HUES6 (cell line): Measurements from ENCODE around the gene LARP4B.

Source experiments
- H3K27ac ChIP-seq: 2 replicates; pipeline ENCODE4 v1.7.0; 2013; ENCODE audit warnings: low read depth, mild to moderate bottlenecking, low read length, inconsistent platforms
- H3K27me3 ChIP-seq: 2 replicates; pipeline ENCODE4 v1.6.1; 2013; ENCODE audit warnings: low read length; ENCODE audit not compliant: control insufficient read depth, insufficient read depth
- H3K36me3 ChIP-seq: 2 replicates; pipeline ENCODE4 v1.6.1; 2013; ENCODE audit warnings: low read length; ENCODE audit not compliant: control insufficient read depth, insufficient read depth
- H3K4me1 ChIP-seq: 2 replicates; pipeline ENCODE4 v1.6.1; 2013; ENCODE audit warnings: low read length; ENCODE audit not compliant: control insufficient read depth, insufficient read depth
- H3K4me3 ChIP-seq: 2 replicates; pipeline ENCODE4 v1.5.1; 2013; ENCODE audit warnings: low read depth, low read length
- H3K9ac ChIP-seq: one replicate; pipeline ENCODE4 v1.6.1; 2013; ENCODE audit warnings: mild to moderate bottlenecking, low read length
- H3K9me3 ChIP-seq: 2 replicates; pipeline ENCODE4 v1.6.1; 2013; ENCODE audit warnings: low read depth, low read length; ENCODE audit not compliant: control insufficient read depth, insufficient read depth

Gene LARP4B

GRCh38 chr10:807958-808353 is 123.5 kb downstream of the LARP4B start:
- Histone ChIP-seq H3K27ac (no peak overlapping the region), H3K4me3 (no peak overlapping the region), H3K9me3 (no peaks in the 10 kb centered on the region), H3K36me3 (peaks cover 59% of the 10 kb centered on the region), H3K9ac (no peak overlapping the region), H3K4me1 (no peaks in the 10 kb centered on the region), H3K27me3 (no peaks in the 10 kb centered on the region)

- Histone ChIP-seq H3K27me3 (no peaks in the 10 kb centered on the region), H3K4me3 (no peak overlapping the region), H3K27ac (no peak overlapping the region), H3K9me3 (no peaks in the 10 kb centered on the region), H3K4me1 (no peaks in the 10 kb centered on the region), H3K36me3 (peaks cover 53% of the 10 kb centered on the region), H3K9ac (no peak overlapping the region)
These were observed 124.1 kb downstream of the LARP4B start for GRCh38 chr10:807163-807957.

GRCh38 chr10:806451-807162 is 124.9 kb downstream of the LARP4B start:
- Histone ChIP-seq H3K27me3 (no peaks in the 10 kb centered on the region), H3K4me3 (no peak overlapping the region), H3K4me1 (no peaks in the 10 kb centered on the region), H3K27ac (no peak overlapping the region), H3K36me3 (peaks cover 46% of the 10 kb centered on the region), H3K9me3 (no peaks in the 10 kb centered on the region), H3K9ac (no peak overlapping the region)

DNA sequence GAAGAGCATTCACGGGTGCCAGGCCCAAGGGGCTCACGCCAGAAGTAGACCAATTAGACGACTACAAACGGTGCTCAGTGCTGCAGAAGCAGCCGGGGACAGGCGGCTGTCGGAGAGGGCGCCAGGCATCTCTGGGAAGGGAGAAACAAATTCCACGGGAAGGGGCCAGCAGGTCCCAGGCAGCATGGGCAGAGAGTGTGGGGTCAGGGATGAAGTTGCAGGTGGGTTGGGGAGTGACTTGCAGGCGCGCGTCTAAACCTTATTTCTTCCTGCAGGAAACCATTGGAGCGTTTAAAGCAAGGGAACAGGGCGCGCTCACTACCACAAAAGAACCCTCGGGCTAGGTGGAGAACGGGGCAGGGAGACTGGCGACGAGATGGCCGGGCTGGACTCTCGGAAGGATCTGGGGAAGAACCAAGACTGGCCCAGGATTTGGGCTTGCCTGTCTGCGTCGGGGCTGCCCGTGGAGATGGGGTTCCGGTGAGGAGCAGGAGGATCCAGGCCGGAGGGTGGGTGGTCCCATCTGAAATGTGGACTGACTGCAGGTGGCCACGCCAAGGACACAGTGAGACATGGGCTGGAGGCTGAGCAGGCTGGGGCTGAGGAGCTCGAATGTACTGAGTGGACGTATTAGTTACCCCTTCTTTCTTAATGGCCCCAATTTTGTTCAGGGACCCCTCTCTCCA is 125.7 kb downstream of the LARP4B start:
- Histone ChIP-seq H3K4me1 (no peaks in the 10 kb centered on the region), H3K27ac (no peak overlapping the region), H3K4me3 (no peak overlapping the region)

GRCh38 chr10:804787-805619 is 126.5 kb downstream of the LARP4B start:
- Histone ChIP-seq H3K27ac (no peak overlapping the region), H3K36me3 (peaks cover 36% of the 10 kb centered on the region), H3K4me3 (no peak overlapping the region), H3K9me3 (no peaks in the 10 kb centered on the region), H3K4me1 (no peaks in the 10 kb centered on the region), H3K27me3 (no peaks in the 10 kb centered on the region), H3K9ac (no peak overlapping the region)

More for the DNA sequence above, 125.7 kb downstream of the LARP4B start:
- Histone ChIP-seq H3K36me3 (peaks cover 41% of the 10 kb centered on the region), H3K27me3 (no peaks in the 10 kb centered on the region), H3K9me3 (no peaks in the 10 kb centered on the region), H3K9ac (no peak overlapping the region)

- no peak overlapping the region for H3K9ac ChIP-seq
- H3K9me3 ChIP-seq: no peaks in the 10 kb centered on the region
- H3K4me3 ChIP-seq: no peak overlapping the region
- H3K4me1 ChIP-seq: no peaks in the 10 kb centered on the region
- H3K27me3 ChIP-seq: no peaks in the 10 kb centered on the region
- H3K27ac ChIP-seq: no peak overlapping the region
- H3K36me3 ChIP-seq: peaks cover 30% of the 10 kb centered on the region
These were observed 127.2 kb downstream of the LARP4B start for GRCh38 chr10:804191-804781.

DNA sequence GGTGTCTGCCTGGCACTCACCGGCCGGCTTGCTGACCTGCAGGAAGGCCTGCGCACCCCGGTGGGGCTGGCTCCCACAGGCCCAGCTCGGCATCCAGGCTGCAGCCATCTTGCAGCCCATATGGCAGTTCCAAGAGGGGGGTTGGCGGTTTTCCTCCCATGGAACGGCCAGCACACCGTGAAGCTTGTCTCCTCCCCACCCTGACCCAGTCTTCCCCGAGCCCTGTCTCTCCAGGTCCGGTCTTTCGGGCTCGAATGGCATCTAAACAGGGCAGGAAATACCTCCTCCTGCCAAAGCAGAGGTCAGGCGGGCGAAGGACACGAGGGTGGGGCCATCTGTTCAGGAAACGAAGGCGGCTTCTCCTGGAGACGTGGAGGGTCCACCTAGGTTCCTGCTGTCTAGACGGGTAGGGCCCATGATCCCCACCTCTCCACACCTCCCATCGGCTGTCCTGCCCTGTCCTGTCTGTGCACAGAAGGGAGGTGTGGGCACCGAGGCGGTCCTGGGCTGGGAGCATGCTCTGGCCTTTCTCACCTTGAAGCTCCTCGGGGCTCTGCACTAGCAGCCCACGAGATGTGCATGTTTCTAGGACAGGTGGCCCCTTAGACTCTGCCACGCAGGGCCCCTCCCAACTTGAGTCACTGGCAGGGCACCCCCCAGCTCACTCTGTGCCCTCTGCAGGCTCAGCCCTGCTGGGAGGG is 128.3 kb downstream of the LARP4B start:
- no peak overlapping the region for H3K27ac ChIP-seq
- no peaks in the 10 kb centered on the region for H3K4me1 ChIP-seq
- H3K36me3 ChIP-seq: peaks cover 21% of the 10 kb centered on the region
- no peak overlapping the region for H3K4me3 ChIP-seq
- H3K9me3 ChIP-seq: peaks cover 4% of the 10 kb centered on the region; the same call in 1 of the 2 replicates
- no peaks in the 10 kb centered on the region for H3K27me3 ChIP-seq
- no peak overlapping the region for H3K9ac ChIP-seq

- Histone ChIP-seq H3K4me3 (no peak overlapping the region), H3K27ac (no peak overlapping the region), H3K9me3 (peaks cover 10% of the 10 kb centered on the region; the same call in 1 of the 2 replicates), H3K4me1 (no peaks in the 10 kb centered on the region), H3K27me3 (no peaks in the 10 kb centered on the region), H3K36me3 (peaks cover 14% of the 10 kb centered on the region), H3K9ac (no peak overlapping the region)
These were observed 129.0 kb downstream of the LARP4B start for GRCh38 chr10:802506-802905.

DNA sequence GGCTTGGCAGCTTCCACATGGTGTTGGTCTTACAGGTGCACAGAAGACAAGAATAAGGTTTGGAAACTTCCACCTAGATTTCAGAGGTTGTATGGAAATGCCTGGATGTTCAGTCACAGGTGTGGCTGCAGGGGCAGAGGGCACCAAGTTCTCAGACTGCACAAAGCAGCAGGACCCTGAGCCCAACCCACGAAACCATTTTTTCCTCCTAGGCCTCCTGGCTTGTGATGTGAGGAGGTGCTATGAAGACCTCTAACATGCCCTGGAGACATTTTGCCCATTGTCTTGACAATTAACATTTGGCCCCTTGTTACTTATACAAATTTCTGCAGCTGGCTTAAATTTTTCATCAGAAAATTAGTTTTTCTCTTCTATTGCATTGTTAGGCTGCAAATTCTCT is 134.3 kb downstream of the LARP4B start:
- Histone ChIP-seq H3K9ac (no peak overlapping the region), H3K4me1 (no peaks in the 10 kb centered on the region), H3K27me3 (no peaks in the 10 kb centered on the region), H3K4me3 (no peak overlapping the region), H3K27ac (no peak overlapping the region), H3K36me3 (no peaks in the 10 kb centered on the region), H3K9me3 (peaks cover 25% of the 10 kb centered on the region)

DNA sequence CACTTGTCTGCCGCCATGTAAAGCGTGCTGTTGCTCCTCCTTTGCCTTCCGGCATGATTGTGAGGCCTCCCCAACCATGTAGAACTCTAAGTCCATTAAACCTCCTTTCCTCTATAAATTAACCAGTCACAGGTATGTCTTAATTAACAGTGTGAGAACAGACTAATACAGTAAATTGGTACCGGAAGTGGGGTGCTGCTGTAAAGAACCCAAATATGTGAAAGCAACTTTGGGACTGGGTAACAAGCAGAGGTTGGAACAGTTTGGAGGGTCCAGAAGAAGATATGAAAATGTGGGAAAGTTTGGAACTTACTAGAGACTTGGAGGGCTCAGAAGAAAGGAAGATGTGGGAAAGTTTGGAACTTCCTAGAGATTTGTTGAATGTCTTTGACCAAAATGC is 135.3 kb downstream of the LARP4B start:
- H3K27ac ChIP-seq: no peak overlapping the region
- no peak overlapping the region for H3K4me3 ChIP-seq
- H3K27me3 ChIP-seq: no peaks in the 10 kb centered on the region
- H3K4me1 ChIP-seq: no peaks in the 10 kb centered on the region
- peaks cover 25% of the 10 kb centered on the region for H3K9me3 ChIP-seq
- no peak overlapping the region for H3K9ac ChIP-seq
- peaks cover 3% of the 10 kb centered on the region; the same call in 1 of the 2 replicates for H3K36me3 ChIP-seq
